Subcutaneous adipose tissue (tissue), 4 donors: ENCODE data around the gene ULK4. TPM values are rescaled to one million over a fixed set of nuclear protein-coding genes. Genes with fewer than 3 reads are reported as not detected.

Experiments
- CTCF ChIP-seq: fragments of 450-650 bp; IDR thresholded peaks from one replicate; pipeline ENCODE4 v1.5.1; 2016; ENCODE audit warnings: low read depth, mild to moderate bottlenecking, control low read depth, antibody characterized with exemption, moderate library complexity
- total RNA-seq, 4 donors: library from RNA; depleted of rRNA; stranded (reverse); fragments of >200 nt; gene quantifications; one replicate each; pipeline ENCODE4 v1.1.0, GENCODE V29; 2016

Gene ULK4
- total RNA-seq, 4 donors from 2014 or later: 10.6 to 32.0 (median 22.6) TPM

GRCh38 chr3:41477399-41478014 is 484.4 kb downstream of the ULK4 start:
- no peak for TF ChIP-seq CTCF

- TF ChIP-seq CTCF: no peak
These were observed 492.8 kb downstream of the ULK4 start for GRCh38 chr3:41469083-41469482.

GRCh38 chr3:41467481-41467880 is 494.4 kb downstream of the ULK4 start:
- TF ChIP-seq CTCF: no peak

GRCh38 chr3:41464858-41465257 is 497.0 kb downstream of the ULK4 start:
- no peak for TF ChIP-seq CTCF

- no peak for TF ChIP-seq CTCF
These were observed 497.5 kb downstream of the ULK4 start for GRCh38 chr3:41464401-41464800.

GRCh38 chr3:41462103-41462691 is 499.7 kb downstream of the ULK4 start:
- no peak for TF ChIP-seq CTCF

- no peak for TF ChIP-seq CTCF
These were observed 501.2 kb downstream of the ULK4 start for GRCh38 chr3:41460736-41461135.
